ENCODE measurements around the gene ZNF189. TPM values are rescaled to one million over a fixed set of nuclear protein-coding genes. Genes with fewer than 3 reads are reported as not detected.

ZNF189 gene
- total RNA-seq, 3 donors from 2014 or later: 20.2 to 32.1 (median 23.9) TPM

DNA sequence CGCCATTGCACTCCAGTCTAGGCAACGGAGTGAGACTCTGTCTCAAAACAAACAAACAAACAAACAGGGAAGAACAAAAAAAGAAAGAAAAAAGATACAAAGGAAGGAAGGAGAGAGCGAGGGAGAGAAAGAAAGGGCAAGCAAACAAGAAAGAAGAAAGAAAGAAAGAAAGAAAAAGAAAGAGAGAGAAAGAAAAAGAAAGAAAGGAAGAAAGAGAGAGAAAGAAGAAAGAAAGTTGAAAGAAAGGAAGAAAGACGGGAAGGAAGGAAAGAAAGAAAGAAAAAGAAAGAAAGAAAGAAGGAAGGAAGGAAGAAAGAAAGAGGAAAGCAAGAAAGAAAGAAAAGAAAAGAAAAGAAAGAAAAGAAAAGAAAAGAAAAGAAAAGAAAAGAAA, 50.0 kb downstream of the ZNF189 start:
- TF ChIP-seq POLR2A (IDR thresholded peaks at IDR 0.05) (no peak), POLR2AphosphoS5 (IDR thresholded peaks at IDR 0.05) (no peak)
- TF ChIP-seq, protein P1, sequence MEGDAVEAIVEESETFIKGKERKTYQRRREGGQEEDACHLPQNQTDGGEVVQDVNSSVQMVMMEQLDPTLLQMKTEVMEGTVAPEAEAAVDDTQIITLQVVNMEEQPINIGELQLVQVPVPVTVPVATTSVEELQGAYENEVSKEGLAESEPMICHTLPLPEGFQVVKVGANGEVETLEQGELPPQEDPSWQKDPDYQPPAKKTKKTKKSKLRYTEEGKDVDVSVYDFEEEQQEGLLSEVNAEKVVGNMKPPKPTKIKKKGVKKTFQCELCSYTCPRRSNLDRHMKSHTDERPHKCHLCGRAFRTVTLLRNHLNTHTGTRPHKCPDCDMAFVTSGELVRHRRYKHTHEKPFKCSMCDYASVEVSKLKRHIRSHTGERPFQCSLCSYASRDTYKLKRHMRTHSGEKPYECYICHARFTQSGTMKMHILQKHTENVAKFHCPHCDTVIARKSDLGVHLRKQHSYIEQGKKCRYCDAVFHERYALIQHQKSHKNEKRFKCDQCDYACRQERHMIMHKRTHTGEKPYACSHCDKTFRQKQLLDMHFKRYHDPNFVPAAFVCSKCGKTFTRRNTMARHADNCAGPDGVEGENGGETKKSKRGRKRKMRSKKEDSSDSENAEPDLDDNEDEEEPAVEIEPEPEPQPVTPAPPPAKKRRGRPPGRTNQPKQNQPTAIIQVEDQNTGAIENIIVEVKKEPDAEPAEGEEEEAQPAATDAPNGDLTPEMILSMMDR (IDR thresholded peaks at IDR 0.05): no peak
- DNase-seq (ENCODE audit: low spot score in 2 of 2): no peak
- Histone ChIP-seq H3K27ac (no peak overlapping the region), H3K4me1 (no peaks in the 10 kb centered on the region), H3K4me3 (peak overlapping the region in 1 of 3 donors; percentile 59), H3K9me3 (peaks cover 0 to 8% of the 10 kb centered on the region in 2 donors), H3K36me3 (no peaks in the 10 kb centered on the region), H3K27me3 (no peaks in the 10 kb centered on the region)
- intact Hi-C loops (cut with DNase I; ENCODE audit: low total_unique reads): loop anchor here (5.0 kb wide), 1 partner anchor 84 kb away; the partner anchor contains the start of gene RNF20

DNA sequence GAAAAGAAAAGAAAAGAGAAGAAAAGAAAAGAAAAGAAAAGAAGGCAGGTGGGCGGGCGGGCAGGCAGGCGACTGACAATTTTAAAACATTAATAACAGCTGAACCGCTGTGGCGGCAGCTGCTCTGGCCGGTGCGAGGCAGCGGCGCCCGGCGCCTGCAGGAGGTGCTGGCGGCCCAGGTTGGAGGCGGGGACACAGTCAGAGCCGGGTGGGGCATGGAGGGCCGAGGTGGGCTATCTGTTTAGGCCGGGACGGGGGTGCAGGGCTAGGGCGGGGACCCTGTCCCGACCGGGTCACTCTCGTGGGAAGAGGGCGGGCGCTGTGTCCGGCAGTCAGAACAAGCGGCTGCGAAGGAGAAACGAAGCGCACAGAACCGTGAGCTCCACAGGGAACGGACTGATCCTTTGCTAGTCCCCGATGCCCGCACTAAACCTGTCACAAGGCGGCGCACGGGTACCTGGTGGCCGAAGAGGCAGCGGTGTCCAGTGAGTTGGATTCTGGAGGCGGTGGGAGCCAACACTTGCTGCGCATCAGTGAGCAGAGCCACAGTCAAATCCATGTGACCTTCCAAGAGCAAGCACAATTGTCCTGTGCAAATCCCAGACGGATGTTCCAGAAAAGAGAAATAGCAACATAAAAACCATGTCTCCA, 50.5 kb downstream of the ZNF189 start:
- H3K36me3 ChIP-seq: no peaks in the 10 kb centered on the region
- TF ChIP-seq POLR2AphosphoS5 (IDR thresholded peaks at IDR 0.05): no peak
- no peak for TF ChIP-seq POLR2A (IDR thresholded peaks at IDR 0.05)
- TF ChIP-seq, protein P1 (IDR thresholded peaks at IDR 0.05): peak in 2 of 3 donors; percentile 43 to 50
- intact Hi-C loops (cut with DNase I; ENCODE audit: low total_unique reads): loop anchor here (5.0 kb wide), 1 partner anchor 83 kb away; the partner anchor contains the start of gene RNF20
- H3K4me3 ChIP-seq: peak overlapping the region; percentile 46 to 73 (median 59)
- DNase-seq (ENCODE audit: low spot score in 2 of 2): peak; percentile 56 to 75
- peaks cover 0 to 8% of the 10 kb centered on the region in 2 donors for H3K9me3 ChIP-seq
- H3K4me1 ChIP-seq: no peaks in the 10 kb centered on the region
- no peaks in the 10 kb centered on the region for H3K27me3 ChIP-seq
- H3K27ac ChIP-seq: peak overlapping the region; percentile 35 to 36

DNA sequence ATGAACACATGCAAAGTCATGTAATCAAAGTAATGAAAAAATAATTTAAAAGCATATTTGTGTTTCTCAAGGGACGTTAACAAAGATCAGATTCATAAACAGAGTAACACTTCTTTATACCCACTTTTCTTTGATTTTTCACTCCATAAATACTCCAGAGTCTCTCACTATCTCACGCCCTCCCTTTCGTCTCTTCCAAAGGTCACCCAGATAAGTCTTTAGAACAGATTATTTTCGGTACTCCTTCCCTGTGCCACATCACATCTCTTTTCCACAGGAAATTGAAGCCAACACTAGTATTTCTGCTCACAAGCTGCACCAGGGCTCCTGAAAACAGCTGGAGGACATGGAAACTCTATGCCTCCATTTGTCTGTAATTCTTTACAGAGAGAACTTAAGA, 52.3 kb downstream of the ZNF189 start:
- H3K9me3 ChIP-seq: peaks cover 0 to 8% of the 10 kb centered on the region in 2 donors
- no peak overlapping the region for H3K4me3 ChIP-seq
- no peaks in the 10 kb centered on the region for H3K4me1 ChIP-seq
- intact Hi-C loops (cut with DNase I; ENCODE audit: low total_unique reads): no loop called here
- TF ChIP-seq POLR2A (IDR thresholded peaks at IDR 0.05): no peak
- no peak for TF ChIP-seq POLR2AphosphoS5 (IDR thresholded peaks at IDR 0.05)
- TF ChIP-seq, protein P1 (IDR thresholded peaks at IDR 0.05): no peak
- H3K27me3 ChIP-seq: no peaks in the 10 kb centered on the region
- H3K27ac ChIP-seq: no peak overlapping the region
- no peaks in the 10 kb centered on the region for H3K36me3 ChIP-seq
- no peak for DNase-seq (ENCODE audit: low spot score in 2 of 2)

DNA sequence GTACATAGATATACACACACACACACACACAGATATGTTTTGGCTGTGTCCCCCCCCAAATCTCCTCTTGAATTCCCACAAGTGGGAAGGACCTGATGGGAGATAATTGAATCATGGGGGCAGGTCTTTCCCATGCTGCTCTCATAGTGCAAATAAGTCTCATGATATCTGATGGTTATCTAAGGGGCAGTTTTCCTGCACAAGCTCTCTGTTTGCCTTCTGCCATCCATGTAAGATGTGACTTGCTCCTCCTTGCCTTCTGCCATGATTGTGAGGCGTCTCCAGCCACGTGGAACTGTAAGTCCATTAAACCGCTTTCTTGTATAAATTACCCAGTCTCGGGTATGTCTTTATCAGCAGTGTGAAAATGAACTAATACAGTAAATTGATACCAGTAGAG, 52.8 kb downstream of the ZNF189 start:
- Histone ChIP-seq H3K4me3 (no peak overlapping the region), H3K27ac (no peak overlapping the region), H3K4me1 (no peaks in the 10 kb centered on the region), H3K9me3 (peaks cover 0 to 8% of the 10 kb centered on the region in 2 donors), H3K36me3 (no peaks in the 10 kb centered on the region), H3K27me3 (no peaks in the 10 kb centered on the region)
- intact Hi-C loops (cut with DNase I; ENCODE audit: low total_unique reads): no loop called here
- no peak for DNase-seq (ENCODE audit: low spot score in 2 of 2)
- no peak for TF ChIP-seq POLR2AphosphoS5 (IDR thresholded peaks at IDR 0.05)
- no peak for TF ChIP-seq POLR2A (IDR thresholded peaks at IDR 0.05)
- TF ChIP-seq, protein P1 (IDR thresholded peaks at IDR 0.05): no peak

DNA sequence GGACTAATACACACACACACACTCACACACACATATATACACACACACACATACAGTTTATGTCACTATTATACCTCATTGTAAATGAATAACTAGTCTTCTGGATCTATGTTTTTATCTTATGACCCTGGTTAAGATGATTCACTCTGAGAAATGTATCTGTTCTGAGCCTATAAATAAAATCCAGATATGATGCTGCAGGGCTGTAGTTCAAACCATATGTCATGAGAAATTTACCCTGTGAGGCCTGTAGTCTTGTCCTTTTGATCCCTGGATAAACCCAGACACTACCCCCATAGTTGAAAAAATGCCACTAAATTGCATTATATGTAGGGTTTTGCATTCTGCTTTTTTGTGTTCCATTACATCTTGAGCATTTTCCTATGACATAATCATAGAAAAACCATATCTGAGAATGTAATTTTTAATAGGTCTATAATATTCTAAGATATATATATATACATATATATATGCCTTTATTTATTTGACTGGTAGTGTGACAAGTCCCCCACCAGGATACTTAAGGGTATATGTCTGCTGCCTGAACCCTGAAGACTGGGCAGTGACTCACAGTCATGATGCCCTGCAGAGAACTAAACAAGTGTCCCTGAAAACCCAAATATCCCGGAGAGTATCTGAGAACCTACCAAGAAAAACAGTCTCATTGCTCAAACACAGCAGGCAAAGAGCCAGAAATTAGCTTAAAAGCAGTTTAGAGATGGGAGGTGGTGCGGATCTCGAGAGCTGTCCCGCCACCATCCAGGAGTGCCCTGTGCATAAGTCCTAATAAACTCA, 55.3 kb downstream of the ZNF189 start:
- TF ChIP-seq POLR2A (IDR thresholded peaks at IDR 0.05) (no peak), POLR2AphosphoS5 (IDR thresholded peaks at IDR 0.05) (no peak)
- TF ChIP-seq, protein P1 (IDR thresholded peaks at IDR 0.05): no peak
- H3K9me3 ChIP-seq: peaks cover 0 to 8% of the 10 kb centered on the region in 2 donors
- no peaks in the 10 kb centered on the region for H3K36me3 ChIP-seq
- H3K27ac ChIP-seq: no peak overlapping the region
- H3K4me3 ChIP-seq: no peak overlapping the region
- no peaks in the 10 kb centered on the region for H3K4me1 ChIP-seq
- DNase-seq (ENCODE audit: low spot score in 2 of 2): no peak
- H3K27me3 ChIP-seq: no peaks in the 10 kb centered on the region
- intact Hi-C loops (cut with DNase I; ENCODE audit: low total_unique reads): no loop called here

Data from breast epithelium (tissue), 4 donors.